ENCODE measurements around the gene C6orf15.
A peak's percentile ranks its signal among the peaks of the same experiment; 100 is the strongest.
"Not testable (repeated sequence)": the region's sequence is repeated elsewhere in the genome, so short reads cannot be mapped to it uniquely, and the experiment has no call there.

The C6orf15 gene

GRCh38 chr6:31083742-31084354 lies 28.5 kb downstream of the C6orf15 start:
- Mint-ChIP-seq H3K4me1 (peaks cover 3% of the 10 kb centered on the region), H3K27ac (no peak overlapping the region), H3K4me3 (no peak overlapping the region), H3K36me3 (no peaks in the 10 kb centered on the region), H3K27me3 (peaks cover 6% of the 10 kb centered on the region), H3K9me3 (no peaks in the 10 kb centered on the region)
- ATAC-seq (ENCODE audit: low read depth) (peak; percentile 47), DNase-seq (ENCODE audit: low spot score in 2 of 2) (peak; percentile 17 to 30)

DNA sequence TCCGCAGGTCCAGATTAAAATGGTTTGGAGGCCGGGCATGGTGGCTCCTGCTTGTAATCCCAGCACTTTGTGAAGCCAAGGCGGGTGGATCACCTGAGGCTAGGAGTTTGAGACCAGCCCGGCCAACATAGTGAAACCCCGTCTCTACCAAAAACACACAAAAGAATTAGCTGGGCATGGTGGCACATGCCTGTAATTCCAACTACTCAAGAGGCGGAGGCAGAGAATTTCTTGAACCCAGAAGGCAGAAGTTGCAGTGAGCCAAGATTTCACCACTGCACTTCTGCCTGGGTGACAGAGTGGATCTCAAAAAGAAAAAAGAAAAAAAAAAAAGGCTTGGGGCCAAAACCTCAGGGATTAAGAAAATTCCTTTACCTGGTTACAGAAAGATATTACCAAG lies 30.5 kb downstream of the C6orf15 start:
- H3K9me3 Mint-ChIP-seq, result no peaks in the 10 kb centered on the region
- peaks cover 3% of the 10 kb centered on the region for H3K4me1 Mint-ChIP-seq
- H3K27ac Mint-ChIP-seq, result no peak overlapping the region

GRCh38 chr6:31079656-31080261 lies 32.6 kb downstream of the C6orf15 start:
- DNase-seq (ENCODE audit: low spot score in 2 of 2), result peak; percentile 63 to 68
- Mint-ChIP-seq H3K4me1 (peaks cover 3% of the 10 kb centered on the region), H3K27me3 (peaks cover 4% of the 10 kb centered on the region), H3K9me3 (no peaks in the 10 kb centered on the region), H3K4me3 (peak overlapping the region; percentile 75), H3K27ac (no peak overlapping the region), H3K36me3 (no peaks in the 10 kb centered on the region)
- ATAC-seq (ENCODE audit: low read depth), result peak; percentile 80

More for the DNA sequence above, 30.5 kb downstream of the C6orf15 start:
- H3K4me3 Mint-ChIP-seq, result no peak overlapping the region
- ATAC-seq (ENCODE audit: low read depth) (no peak), DNase-seq (ENCODE audit: low spot score in 2 of 2) (no peak)
- no peaks in the 10 kb centered on the region for H3K36me3 Mint-ChIP-seq
- H3K27me3 Mint-ChIP-seq, result peaks cover 6% of the 10 kb centered on the region

GRCh38 chr6:31076611-31077010 lies 35.8 kb downstream of the C6orf15 start:
- no peaks in the 10 kb centered on the region for H3K36me3 Mint-ChIP-seq
- H3K9me3 Mint-ChIP-seq, result no peaks in the 10 kb centered on the region
- DNase-seq (ENCODE audit: low spot score in 2 of 2), result no peak
- no peak for ATAC-seq (ENCODE audit: low read depth)
- H3K27ac Mint-ChIP-seq, result no peak overlapping the region
- H3K4me3 Mint-ChIP-seq, result no peak overlapping the region
- H3K27me3 Mint-ChIP-seq, result peaks cover 2% of the 10 kb centered on the region
- peaks cover 3% of the 10 kb centered on the region for H3K4me1 Mint-ChIP-seq

DNA sequence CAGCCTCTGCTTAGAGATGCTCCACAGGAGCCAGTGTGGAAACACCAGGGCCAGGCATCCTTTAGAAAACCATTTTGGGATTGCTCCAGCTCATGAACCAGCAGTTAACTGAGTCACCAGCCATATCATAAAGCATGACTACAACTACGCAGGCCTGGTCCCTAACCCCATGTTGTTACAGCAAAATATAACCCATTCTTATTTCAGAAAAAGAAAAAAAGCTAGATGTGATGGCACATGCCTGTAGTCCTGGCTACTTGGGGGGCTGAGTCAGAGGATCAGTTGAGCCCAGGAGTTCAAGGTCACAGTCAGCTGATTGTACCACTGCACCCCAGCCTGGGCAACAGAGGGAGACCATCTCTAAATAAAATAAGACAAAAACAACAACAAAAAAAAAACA lies 36.8 kb downstream of the C6orf15 start:
- Mint-ChIP-seq H3K27me3 (peaks cover 2% of the 10 kb centered on the region), H3K27ac (no peak overlapping the region), H3K4me3 (no peak overlapping the region), H3K36me3 (no peaks in the 10 kb centered on the region), H3K4me1 (peaks cover 3% of the 10 kb centered on the region), H3K9me3 (no peaks in the 10 kb centered on the region)
- no peak for DNase-seq (ENCODE audit: low spot score in 2 of 2)
- ATAC-seq (ENCODE audit: low read depth), result no peak

DNA sequence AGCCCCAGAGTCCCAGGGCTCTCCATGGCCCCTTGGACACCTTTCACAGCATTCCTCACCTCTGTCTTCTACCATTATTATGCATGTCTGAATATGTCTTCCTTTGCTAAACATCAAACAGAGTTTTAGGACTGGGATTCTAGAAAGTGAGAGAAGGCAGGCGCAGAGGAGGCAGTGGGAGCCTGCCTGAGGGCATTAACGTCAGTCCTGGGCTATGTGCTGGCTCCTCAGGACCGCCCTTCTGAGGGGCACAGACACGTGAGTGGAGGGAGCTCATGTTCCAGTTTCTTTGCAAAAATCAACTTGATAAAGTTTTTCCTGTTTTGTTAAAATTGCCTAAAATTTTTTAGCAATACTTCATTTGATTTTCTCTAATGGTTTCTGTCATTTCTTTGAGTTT lies 38.0 kb downstream of the C6orf15 start:
- no peak overlapping the region for H3K4me3 Mint-ChIP-seq
- no peaks in the 10 kb centered on the region for H3K36me3 Mint-ChIP-seq
- no peak overlapping the region for H3K27ac Mint-ChIP-seq
- no peaks in the 10 kb centered on the region for H3K27me3 Mint-ChIP-seq
- no peaks in the 10 kb centered on the region for H3K4me1 Mint-ChIP-seq
- no peaks in the 10 kb centered on the region for H3K9me3 Mint-ChIP-seq
- ATAC-seq (ENCODE audit: low read depth) (no peak), DNase-seq (ENCODE audit: low spot score in 2 of 2) (no peak)

DNA sequence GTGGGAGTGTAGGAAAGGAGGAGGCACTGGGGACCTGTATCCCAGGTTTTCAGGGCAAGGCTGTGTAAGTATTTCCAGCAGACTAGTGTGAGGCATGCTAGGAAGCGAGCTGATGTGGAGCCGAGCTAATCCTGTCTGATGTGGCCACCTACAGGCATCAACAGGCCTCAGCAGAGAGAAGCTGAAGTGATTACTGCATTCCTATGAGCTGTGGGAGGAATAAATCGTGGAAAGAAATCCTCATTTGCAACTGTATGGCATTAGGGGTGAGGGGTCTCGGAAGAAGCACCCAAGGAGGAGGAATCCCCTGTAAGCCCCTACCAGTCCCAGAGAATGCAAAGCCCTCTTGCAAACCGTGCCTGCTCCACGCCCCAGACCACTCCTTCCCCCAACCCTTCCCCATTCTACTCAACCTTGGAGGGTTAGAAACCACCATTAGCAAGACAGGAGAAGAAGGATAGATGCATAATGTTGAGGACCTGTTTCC lies 41.6 kb downstream of the C6orf15 start:
- no peaks in the 10 kb centered on the region for H3K4me1 Mint-ChIP-seq
- H3K9me3 Mint-ChIP-seq, result no peaks in the 10 kb centered on the region
- DNase-seq (ENCODE audit: low spot score in 2 of 2) (no peak), ATAC-seq (ENCODE audit: low read depth) (no peak)
- no peaks in the 10 kb centered on the region for H3K36me3 Mint-ChIP-seq
- H3K4me3 Mint-ChIP-seq, result no peak overlapping the region
- no peak overlapping the region for H3K27ac Mint-ChIP-seq
- peaks cover 2% of the 10 kb centered on the region for H3K27me3 Mint-ChIP-seq

DNA sequence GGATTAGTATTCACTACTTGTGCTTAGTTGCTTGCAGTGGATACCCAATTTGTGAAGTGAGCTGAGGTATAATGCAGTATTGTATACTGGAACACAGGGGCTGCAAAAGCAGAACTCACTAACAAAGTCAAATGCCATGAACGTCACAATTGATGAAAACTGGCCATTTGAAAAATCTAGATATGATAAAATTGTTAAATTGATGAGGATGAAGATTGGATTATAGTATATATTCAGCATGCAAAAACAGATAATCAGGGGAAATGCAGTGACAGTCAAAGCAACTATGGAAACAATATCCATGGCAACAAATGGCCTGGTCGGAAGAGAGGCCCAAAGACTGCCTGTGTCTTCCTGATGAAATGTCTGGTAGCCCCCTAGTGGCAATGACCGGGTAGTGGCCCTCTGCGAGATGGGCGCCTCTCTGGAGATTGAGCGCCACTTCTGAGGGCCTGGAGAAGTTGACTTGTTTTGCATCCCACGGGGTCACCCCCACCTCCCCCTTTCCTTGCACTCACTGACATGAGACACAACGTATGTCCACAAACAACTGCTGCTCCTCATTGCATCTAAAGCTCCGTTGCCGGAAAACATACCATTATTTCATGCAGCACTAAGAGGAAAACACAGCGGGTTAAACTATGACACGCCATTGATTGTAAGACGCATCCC lies 43.6 kb downstream of the C6orf15 start:
- no peak overlapping the region for H3K27ac Mint-ChIP-seq
- ATAC-seq (ENCODE audit: low read depth) (peak; percentile 98), DNase-seq (ENCODE audit: low spot score in 2 of 2) (peak; percentile 67 to 70)
- H3K27me3 Mint-ChIP-seq, result peaks cover 2% of the 10 kb centered on the region
- H3K4me1 Mint-ChIP-seq, result no peaks in the 10 kb centered on the region
- no peaks in the 10 kb centered on the region for H3K36me3 Mint-ChIP-seq
- H3K4me3 Mint-ChIP-seq, result no peak overlapping the region
- H3K9me3 Mint-ChIP-seq, result no peaks in the 10 kb centered on the region

- DNase-seq (ENCODE audit: low spot score in 2 of 2); ATAC-seq (ENCODE audit: low read depth); H3K4me1 Mint-ChIP-seq; H3K36me3 Mint-ChIP-seq; H3K27me3 Mint-ChIP-seq; H3K9me3 Mint-ChIP-seq; H3K4me3 Mint-ChIP-seq; H3K27ac Mint-ChIP-seq: not testable (repeated sequence)
Measured at GRCh38 chr6:31067891-31068668, 44.3 kb downstream of the C6orf15 start.

DNA sequence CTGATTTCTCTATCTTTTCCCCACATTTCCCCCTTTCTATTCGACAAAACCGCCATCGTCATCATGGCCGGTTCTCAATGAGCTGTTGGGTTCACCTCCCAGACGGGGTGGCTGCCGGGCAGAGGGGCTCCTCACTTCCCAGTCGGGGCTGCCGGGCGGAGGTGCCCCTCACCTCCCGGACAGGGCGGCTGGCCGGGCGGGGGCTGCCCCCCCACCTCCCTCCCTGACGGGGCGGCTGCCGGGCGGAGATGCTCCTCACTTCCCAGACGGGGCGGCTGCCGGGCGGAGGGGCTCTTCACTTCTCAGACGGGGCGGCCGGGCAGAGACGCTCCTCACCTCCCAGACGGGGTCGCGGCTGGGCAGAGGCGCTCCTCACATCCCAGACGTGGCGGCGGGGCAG lies 45.3 kb downstream of the C6orf15 start:
- not testable (repeated sequence) for H3K36me3 Mint-ChIP-seq, H3K4me3 Mint-ChIP-seq, H3K27ac Mint-ChIP-seq

DNA sequence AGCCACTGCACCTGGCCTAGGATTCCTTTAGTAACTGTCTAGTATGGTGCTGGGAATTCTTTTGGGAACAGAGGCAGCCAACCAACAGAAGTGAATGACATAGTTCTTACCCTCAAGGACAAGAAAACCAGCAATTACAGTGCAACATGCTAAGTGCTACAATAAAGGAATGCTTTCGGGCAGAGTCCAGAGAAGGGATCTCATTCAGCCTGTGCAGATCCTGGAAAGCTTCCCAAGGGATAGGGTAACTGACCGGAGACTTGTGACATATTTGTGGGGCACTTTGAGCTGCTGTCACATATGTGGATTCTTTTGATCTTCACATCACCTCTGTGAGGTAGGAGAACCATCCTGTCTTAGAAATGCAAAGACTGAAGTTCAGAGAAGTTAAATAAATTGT lies 46.8 kb downstream of the C6orf15 start:
- no peak for ATAC-seq (ENCODE audit: low read depth)
- H3K9me3 Mint-ChIP-seq, result no peaks in the 10 kb centered on the region
- no peaks in the 10 kb centered on the region for H3K4me1 Mint-ChIP-seq
- H3K36me3 Mint-ChIP-seq, result no peaks in the 10 kb centered on the region
- peaks cover 8% of the 10 kb centered on the region for H3K27me3 Mint-ChIP-seq
- DNase-seq (ENCODE audit: low spot score in 2 of 2), result no peak
- no peak overlapping the region for H3K27ac Mint-ChIP-seq
- H3K4me3 Mint-ChIP-seq, result no peak overlapping the region

More for the DNA sequence above, 45.3 kb downstream of the C6orf15 start:
- not testable (repeated sequence) for H3K27me3 Mint-ChIP-seq; H3K4me1 Mint-ChIP-seq; ATAC-seq (ENCODE audit: low read depth); DNase-seq (ENCODE audit: low spot score in 2 of 2); H3K9me3 Mint-ChIP-seq

GRCh38 chr6:31063906-31064435 lies 48.4 kb downstream of the C6orf15 start:
- H3K36me3 Mint-ChIP-seq, result no peaks in the 10 kb centered on the region
- no peak overlapping the region for H3K4me3 Mint-ChIP-seq
- H3K27ac Mint-ChIP-seq, result no peak overlapping the region
- no peaks in the 10 kb centered on the region for H3K4me1 Mint-ChIP-seq
- DNase-seq (ENCODE audit: low spot score in 2 of 2) (no peak), ATAC-seq (ENCODE audit: low read depth) (no peak)
- no peaks in the 10 kb centered on the region for H3K9me3 Mint-ChIP-seq
- H3K27me3 Mint-ChIP-seq, result peaks cover 11% of the 10 kb centered on the region

Data from memory B cell (primary cell).